ENCODE results near the gene CD27.

Gene CD27

GRCh38 chr12:6434205-6435140 lies 10.3 kb upstream of the CD27 start:
- peak in 1 of 4 experiments; percentile 33 for DNase-seq

DNA sequence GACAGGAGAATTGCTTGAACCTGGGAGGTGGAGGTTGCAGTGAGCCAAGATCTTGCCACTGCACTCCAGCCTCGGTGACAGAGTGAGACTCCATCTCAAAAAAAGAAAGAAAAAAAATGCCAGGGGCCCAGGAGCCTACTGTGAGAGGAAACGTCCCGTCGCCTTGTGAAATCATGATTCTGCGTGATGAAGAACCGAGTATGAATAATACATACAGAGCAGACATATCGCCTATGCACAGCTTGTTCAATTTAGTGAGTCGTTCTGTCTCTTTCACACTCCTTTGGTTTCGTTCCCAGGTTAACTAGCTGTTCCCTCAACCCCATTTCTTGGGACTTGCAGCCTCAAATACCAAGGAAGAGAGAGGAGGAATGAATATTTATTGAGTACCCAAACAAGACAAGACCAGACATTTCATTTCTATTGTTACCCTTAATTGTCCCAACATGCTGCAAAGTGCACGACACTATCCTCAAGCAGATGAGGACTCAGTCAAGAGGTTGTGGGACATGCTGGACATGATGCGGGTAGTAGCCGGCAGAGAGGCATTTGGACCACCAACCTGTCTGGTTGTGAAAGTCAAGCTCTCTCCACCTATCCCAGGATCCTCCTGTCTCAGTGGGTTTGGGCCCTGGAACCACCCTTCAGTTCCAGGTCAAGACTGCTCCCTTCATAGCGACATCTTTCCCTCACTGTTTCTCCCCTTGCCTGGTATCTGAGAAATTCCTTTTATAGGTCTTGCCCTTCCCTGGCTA lies 8.6 kb upstream of the CD27 start:
- no peak for DNase-seq

GRCh38 chr12:6437586-6437985 lies 7.2 kb upstream of the CD27 start:
- no peak for DNase-seq

- no peak for DNase-seq
These were observed 6.4 kb upstream of the CD27 start for GRCh38 chr12:6438345-6438744.

DNA sequence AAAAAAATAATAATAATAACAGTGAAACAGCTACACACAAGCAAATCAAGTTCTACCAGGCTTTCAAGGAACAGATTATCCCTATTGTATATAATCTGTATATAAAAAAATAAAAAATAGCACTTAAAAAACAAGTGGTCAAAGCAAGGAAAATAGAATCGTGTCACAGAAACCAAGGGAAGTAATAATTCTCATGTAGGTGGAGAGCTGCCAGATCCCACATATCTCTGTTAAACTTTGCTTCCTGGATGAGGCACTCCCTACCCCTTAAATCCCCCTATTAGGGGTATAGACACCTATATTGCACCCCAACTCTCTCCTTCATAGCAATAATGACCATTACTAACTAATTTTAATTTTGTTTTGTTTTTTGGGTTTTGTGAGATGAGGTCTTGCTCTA lies 4.4 kb upstream of the CD27 start:
- DNase-seq: no peak

DNA sequence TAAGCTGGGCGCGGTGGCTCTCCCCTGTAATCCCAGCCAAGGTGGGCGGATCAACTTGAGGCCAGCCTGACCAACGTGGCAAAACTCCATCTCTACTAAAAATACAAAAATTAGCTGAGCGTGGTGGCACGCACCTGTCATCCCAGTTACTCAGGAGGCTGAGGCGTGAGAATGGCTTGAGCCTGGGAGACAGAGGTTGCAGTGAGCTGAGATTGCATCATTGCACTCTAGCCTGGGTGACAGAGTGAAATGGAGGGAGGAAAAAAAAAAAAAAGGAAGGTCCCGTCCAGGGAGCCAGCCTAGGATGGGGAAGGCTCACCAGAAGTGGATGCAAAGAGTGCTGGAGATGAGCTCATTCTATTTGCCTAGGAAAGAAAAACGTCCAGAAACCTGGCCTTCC lies 1.9 kb upstream of the CD27 start:
- no peak for DNase-seq

DNA sequence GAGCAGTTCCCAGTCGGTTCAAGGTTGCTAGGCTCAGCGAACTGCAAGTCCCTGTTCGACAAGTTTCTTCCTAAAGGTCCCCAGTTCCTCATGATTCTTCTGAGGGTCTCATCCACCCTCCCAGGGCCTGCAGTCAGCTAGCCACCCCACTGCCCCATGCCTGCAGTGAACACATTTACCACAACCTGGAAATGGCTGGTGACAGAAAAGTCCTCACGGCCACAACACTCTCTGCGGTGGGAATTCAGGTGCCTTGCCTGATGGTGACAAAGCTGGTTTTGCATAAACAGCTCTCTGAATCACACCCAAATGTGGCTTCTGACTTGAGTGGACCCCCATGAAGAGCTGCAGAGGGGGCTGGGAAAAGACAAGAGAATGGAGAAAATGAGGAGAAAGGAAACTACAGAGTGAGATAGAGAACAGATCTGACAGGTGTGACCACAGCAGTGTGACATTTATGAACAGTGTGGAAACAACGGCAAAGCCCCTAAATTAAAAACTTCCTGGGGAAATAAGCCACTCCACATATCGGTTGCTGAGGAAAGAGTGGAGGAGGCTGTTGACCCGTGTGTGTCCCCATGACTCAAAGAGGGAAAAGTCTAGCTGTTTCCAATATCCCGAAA lies 1.3 kb upstream of the CD27 start:
- no peak for DNase-seq

GRCh38 chr12:6444031-6444430 lies 724 bp upstream of the CD27 start:
- DNase-seq: no peak

GRCh38 chr12:6450091-6450868 lies 5.5 kb downstream of the CD27 start:
- no peak for DNase-seq

DNA sequence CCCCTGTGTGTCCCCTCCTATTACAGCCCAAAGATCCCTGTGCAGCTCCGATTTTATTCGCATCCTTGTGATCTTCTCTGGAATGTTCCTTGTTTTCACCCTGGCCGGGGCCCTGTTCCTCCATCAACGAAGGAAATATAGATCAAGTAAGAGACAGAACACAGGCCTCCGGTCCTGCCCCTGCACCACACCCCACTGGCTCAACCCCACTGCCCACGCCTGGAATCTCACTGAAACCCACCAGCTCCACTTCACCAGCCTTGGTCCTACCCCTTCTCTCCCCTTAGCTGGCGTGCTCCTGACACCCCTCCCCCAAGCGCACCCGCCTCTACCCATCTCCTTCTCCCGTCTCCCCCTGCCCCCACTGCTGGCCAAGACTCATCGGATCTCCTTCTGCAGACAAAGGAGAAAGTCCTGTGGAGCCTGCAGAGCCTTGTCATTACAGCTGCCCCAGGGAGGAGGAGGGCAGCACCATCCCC lies 6.2 kb downstream of the CD27 start:
- no peak for DNase-seq

- peak in 3 of 4 experiments; percentile 54 to 57 (median 57) for DNase-seq
These were observed 6.8 kb downstream of the CD27 start, which contains the start of gene TAPBPL for GRCh38 chr12:6451348-6452244. Gene TAPBPL, plus strand, starts transcription at chr12:6452042. Its CDS starts 207 bp downstream, at chr12:6452249.

DNA sequence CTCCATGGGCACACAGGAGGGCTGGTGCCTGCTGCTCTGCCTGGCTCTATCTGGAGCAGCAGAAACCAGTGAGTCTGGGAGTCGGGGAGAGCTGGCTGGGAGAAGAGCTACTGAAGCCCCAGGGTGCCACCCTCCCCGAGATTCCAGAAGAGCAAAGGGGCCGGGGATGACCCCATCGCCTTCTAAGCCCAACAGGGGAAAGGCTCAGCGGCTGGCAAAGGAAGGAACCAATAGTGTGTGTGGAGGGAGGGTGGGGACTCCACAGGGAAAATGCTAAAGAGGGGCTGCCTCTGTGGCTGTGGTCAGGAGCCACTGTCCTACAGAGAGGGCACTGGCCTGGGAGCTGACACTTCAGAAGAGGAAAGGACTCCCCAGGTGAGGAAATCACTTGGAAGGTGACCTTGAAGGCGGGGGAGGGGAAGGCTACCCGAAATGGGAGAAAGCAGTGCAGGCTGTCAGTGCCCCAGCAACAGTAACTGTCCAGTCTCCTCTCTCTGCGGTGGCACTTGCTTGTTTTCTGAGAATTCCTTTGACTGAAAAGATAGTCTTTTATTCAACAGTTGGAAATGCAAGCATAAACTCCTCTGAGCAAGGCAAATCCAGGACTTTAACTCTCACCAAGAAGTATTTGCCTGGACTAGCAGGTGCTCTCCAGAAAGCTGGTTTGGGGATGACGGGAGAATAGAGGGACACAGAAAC lies 7.6 kb downstream of the CD27 start:
- DNase-seq: no peak

DNA sequence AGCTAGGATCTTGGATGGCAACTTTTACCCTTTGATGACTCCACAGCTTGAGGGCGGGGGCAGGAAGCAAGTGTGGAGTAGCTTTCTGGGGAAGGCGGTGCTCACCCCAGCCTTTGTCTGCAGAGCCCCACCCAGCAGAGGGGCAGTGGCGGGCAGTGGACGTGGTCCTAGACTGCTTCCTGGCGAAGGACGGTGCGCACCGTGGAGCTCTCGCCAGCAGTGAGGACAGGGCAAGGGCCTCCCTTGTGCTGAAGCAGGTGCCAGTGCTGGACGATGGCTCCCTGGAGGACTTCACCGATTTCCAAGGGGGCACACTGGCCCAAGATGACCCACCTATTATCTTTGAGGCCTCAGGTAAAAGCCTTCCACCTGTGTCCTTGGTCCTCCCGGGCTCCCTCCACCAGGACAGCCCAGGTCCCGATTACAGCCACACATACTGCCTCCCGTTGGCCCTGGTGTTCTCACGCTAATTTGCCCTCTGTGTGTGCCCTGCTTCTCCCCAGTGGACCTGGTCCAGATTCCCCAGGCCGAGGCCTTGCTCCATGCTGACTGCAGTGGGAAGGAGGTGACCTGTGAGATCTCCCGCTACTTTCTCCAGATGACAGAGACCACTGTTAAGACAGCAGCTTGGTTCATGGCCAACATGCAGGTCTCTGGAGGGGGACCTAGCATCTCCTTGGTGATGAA lies 8.3 kb downstream of the CD27 start:
- DNase-seq: no peak

- no peak for DNase-seq
These were observed 12.6 kb downstream of the CD27 start for GRCh38 chr12:6457220-6457945.

DNA sequence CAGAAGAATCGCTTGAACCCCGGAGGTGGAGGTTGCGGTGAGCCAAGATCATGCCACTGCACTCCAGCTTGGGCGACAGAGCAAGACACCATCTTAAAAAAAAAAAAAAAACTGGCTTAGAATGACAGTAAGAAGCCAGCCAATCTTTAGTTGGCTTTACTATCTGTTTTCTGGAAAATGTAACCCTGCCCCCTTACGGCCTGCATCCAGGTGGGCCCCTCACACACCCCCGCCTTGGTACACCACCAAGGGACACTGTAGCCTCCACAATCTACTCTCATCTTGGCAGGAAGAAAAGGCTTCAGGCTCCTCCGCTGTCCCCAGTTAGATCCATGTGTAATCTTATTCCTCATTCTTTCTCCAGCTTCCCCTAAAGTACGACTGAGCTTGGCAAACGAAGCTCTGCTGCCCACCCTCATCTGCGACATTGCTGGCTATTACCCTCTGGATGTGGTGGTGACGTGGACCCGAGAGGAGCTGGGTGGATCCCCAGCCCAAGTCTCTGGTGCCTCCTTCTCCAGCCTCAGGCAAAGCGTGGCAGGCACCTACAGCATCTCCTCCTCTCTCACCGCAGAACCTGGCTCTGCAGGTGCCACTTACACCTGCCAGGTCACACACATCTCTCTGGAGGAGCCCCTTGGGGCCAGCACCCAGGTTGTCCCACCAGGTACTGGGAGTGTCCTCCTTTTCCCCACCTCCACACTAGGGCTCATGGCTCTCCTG lies 13.7 kb downstream of the CD27 start:
- no peak for DNase-seq

DNA sequence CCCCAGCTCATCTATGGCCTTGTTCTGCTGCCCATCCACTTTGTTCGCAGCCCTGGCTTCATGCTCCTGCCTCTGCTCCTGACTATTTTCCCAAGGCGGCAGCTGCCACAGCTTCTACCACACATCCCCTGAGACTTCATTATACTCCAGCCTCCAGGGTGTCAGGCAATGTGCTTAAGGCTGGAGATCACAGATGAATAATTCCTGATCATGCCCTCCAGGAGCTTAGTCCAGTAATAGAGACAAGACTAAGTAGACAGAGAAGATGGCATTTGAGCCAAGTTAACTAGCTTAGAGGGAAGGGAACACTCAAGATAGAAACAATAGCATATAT lies 14.2 kb downstream of the CD27 start:
- DNase-seq: no peak

GRCh38 chr12:6460751-6461371 lies 16.1 kb downstream of the CD27 start:
- DNase-seq: no peak
